Cerebellar nuclear complex (tissue), 1 donor: Measurements from ENCODE around the gene CAPRIN2.

Experiments
- DNase-seq, 2 experiments: peaks; one replicate each; lab custom pipeline; 2025; lab: John Stamatoyannopoulos, UW

CAPRIN2 gene

GRCh38 chr12:30754750-30755394 is at the start of gene CAPRIN2:
TSS of gene CAPRIN2 (minus strand) at chr12:30754951. CDS start at chr12:30753520, 1,431 bp downstream.
- DNase-seq = peak; percentile 65

GRCh38 chr12:30797689-30798088 is 42.9 kb upstream of the CAPRIN2 start:
- DNase-seq = no peak

GRCh38 chr12:30796891-30797371 is 42.2 kb upstream of the CAPRIN2 start:
- no peak for DNase-seq

- DNase-seq = no peak
Measured at GRCh38 chr12:30796313-30796780, 41.6 kb upstream of the CAPRIN2 start.

- no peak for DNase-seq
Measured at GRCh38 chr12:30795410-30796312, 40.9 kb upstream of the CAPRIN2 start.

GRCh38 chr12:30794591-30795409 is 40.0 kb upstream of the CAPRIN2 start:
- peak in 1 of 2 experiments; percentile 30 for DNase-seq

GRCh38 chr12:30794020-30794419 is 39.3 kb upstream of the CAPRIN2 start:
- DNase-seq = no peak

- DNase-seq = no peak
Measured at GRCh38 chr12:30792648-30793499, 38.1 kb upstream of the CAPRIN2 start.

- no peak for DNase-seq
Measured at GRCh38 chr12:30792085-30792484, 37.3 kb upstream of the CAPRIN2 start.

- DNase-seq = no peak
Measured at GRCh38 chr12:30788754-30789153, 34.0 kb upstream of the CAPRIN2 start.

GRCh38 chr12:30785630-30786029 is 30.9 kb upstream of the CAPRIN2 start:
- no peak for DNase-seq

- no peak for DNase-seq
Measured at GRCh38 chr12:30784508-30784907, 29.8 kb upstream of the CAPRIN2 start.

- DNase-seq = no peak
Measured at GRCh38 chr12:30783946-30784345, 29.2 kb upstream of the CAPRIN2 start.

- no peak for DNase-seq
Measured at GRCh38 chr12:30782316-30783173, 27.8 kb upstream of the CAPRIN2 start.

- no peak for DNase-seq
Measured at GRCh38 chr12:30779578-30779977, 24.8 kb upstream of the CAPRIN2 start.

- no peak for DNase-seq
Measured at GRCh38 chr12:30779178-30779577, 24.4 kb upstream of the CAPRIN2 start.

- DNase-seq = no peak
Measured at GRCh38 chr12:30774599-30774998, 19.8 kb upstream of the CAPRIN2 start.

- DNase-seq = no peak
Measured at GRCh38 chr12:30769802-30770201, 15.1 kb upstream of the CAPRIN2 start.

- no peak for DNase-seq
Measured at GRCh38 chr12:30764251-30764650, 9.5 kb upstream of the CAPRIN2 start.

GRCh38 chr12:30763053-30763452 is 8.3 kb upstream of the CAPRIN2 start:
- no peak for DNase-seq
